Fibroblast of villous mesenchyme (primary cell): ENCODE results near the gene RING1. TPM values are rescaled to one million over a fixed set of nuclear protein-coding genes. Genes with fewer than 3 reads are reported as not detected.

Source experiments
- DNase-seq: peaks from one replicate; pipeline ENCODE4 v3.0.0-alpha.2; 2010; ENCODE audit warnings: low read depth
- H3K4me3 ChIP-seq: 2 replicates; pipeline ENCODE4 v1.5.1; 2011; ENCODE audit warnings: low read depth, mild to moderate bottlenecking, low read length
- CTCF ChIP-seq: IDR thresholded peaks from 2 replicates; pipeline ENCODE4 v1.5.1; 2012; ENCODE audit warnings: low read depth, mild to moderate bottlenecking, low read length; ENCODE audit not compliant: insufficient read depth
- total RNA-seq: library from RNA; depleted of rRNA; stranded (reverse); fragments of >200 nt; gene quantifications from 2 replicates; pipeline ENCODE4 v1.2.3, GENCODE V29; 2012

The RING1 gene
- total RNA-seq, 1 donor, result 27.2 TPM

GRCh38 chr6:33178755-33179475 lies 29.4 kb upstream of the RING1 start:
- no peak for TF ChIP-seq CTCF
- no peak for DNase-seq
- no peak overlapping the region for H3K4me3 ChIP-seq

- TF ChIP-seq CTCF, result no peak
- DNase-seq, result no peak
Measured at GRCh38 chr6:33181141-33181540, 27.2 kb upstream of the RING1 start.

GRCh38 chr6:33183071-33183683 lies 25.1 kb upstream of the RING1 start:
- TF ChIP-seq CTCF, result no peak
- no peak for DNase-seq
- H3K4me3 ChIP-seq, result no peak overlapping the region

More at GRCh38 chr6:33181141-33181540, 27.2 kb upstream of the RING1 start:
- no peak overlapping the region for H3K4me3 ChIP-seq

- no peak for TF ChIP-seq CTCF
- DNase-seq, result no peak
- H3K4me3 ChIP-seq, result no peak overlapping the region
Measured at GRCh38 chr6:33185190-33185589, 23.1 kb upstream of the RING1 start.

GRCh38 chr6:33185654-33186187 lies 22.6 kb upstream of the RING1 start:
- no peak overlapping the region for H3K4me3 ChIP-seq
- no peak for DNase-seq
- TF ChIP-seq CTCF, result no peak

GRCh38 chr6:33187809-33188208 lies 20.5 kb upstream of the RING1 start:
- TF ChIP-seq CTCF, result no peak
- no peak overlapping the region for H3K4me3 ChIP-seq
- no peak for DNase-seq
